ENCODE results near the gene CAPRIN2.

GRCh38 chr12:30752255-30752654 lies 2.5 kb downstream of the CAPRIN2 start:
- TF ChIP-seq POLR2AphosphoS5 (IDR thresholded peaks at IDR 0.05; ENCODE audit: low read depth, low read length) (no peak), POU2F2 (IDR thresholded peaks at IDR 0.05; ENCODE audit: low read depth, low read length) (no peak)

All from GM12891 (cell line).